GM12878 (cell line): Measurements from ENCODE around the gene KRT71. TPM values are rescaled to one million over a fixed set of nuclear protein-coding genes. Genes with fewer than 3 reads are reported as not detected.
A peak's percentile ranks its signal among the peaks of the same experiment; 100 is the strongest.

ENCODE experiments used
- ATAC-seq: fragments of 200-7000 bp; cut with Tn5 transposase; 3 replicates; pipeline ENCODE4 v1.9.1; 2020; ENCODE audit warnings: mild to moderate bottlenecking, moderate library complexity
- BruUV-seq: library from RNA; stranded (reverse); fragments of 400-500 nt; replicated peaks from 2 replicates; lab custom pipeline; 2021; lab: Mats Ljungman, UMichigan
- CTCF ChIA-PET: fragments of 300-600 bp; sonication (Branson Sonifier 250); formaldehyde crosslinking; extraction: SDS; loops from one replicate; lab custom pipeline; 2021; ENCODE audit warnings: inconsistent platforms; lab: Yijun Ruan, JAX
- POLR2A ChIA-PET: fragments of 350-600 bp; formaldehyde crosslinking; extraction: SDS; loops from one replicate; lab custom pipeline; 2021; ENCODE audit warnings: inconsistent platforms; lab: Charles Lee
- RAD21 ChIA-PET: fragments of 300-600 bp; sonication (Branson Sonifier 250); formaldehyde crosslinking; loops from one replicate; lab custom pipeline; 2023; ENCODE audit warnings: antibody characterized with exemption; ENCODE audit not compliant: unreplicated experiment; lab: Charles Lee
- SMC1A ChIA-PET: fragments of 300-600 bp; sonication (Branson Sonifier 250); formaldehyde crosslinking; loops from one replicate; lab custom pipeline; 2023; ENCODE audit not compliant: unreplicated experiment, uncharacterized antibody; lab: Charles Lee
- DNase-seq: peaks from one replicate; pipeline ENCODE4 v3.0.0-alpha.2; 2011; ENCODE audit warnings: low read depth, low spot score
- FAIRE-seq: peaks from 3 replicates; lab custom pipeline; 2011; peaks lifted over from hg19 to GRCh38; lab: Jason Lieb, UNC
- H2AFZ ChIP-seq: 2 replicates; pipeline ENCODE4 v1.6.0; 2011; ENCODE audit warnings: low read depth, low read length, control low read depth; ENCODE audit not compliant: control insufficient read depth
- H3K27ac ChIP-seq: 2 replicates; pipeline ENCODE4 v1.5.1; 2011; ENCODE audit warnings: control low read depth; ENCODE audit not compliant: control insufficient read depth, insufficient read depth
- H3K27me3 ChIP-seq, 2 experiments: replicated peaks in 1 of 2; 2 replicates each; pipeline versions ENCODE4 v1.6.0 to v1.6.1; 2011; ENCODE audit warnings: low read length in 1 of 2; ENCODE audit not compliant: control insufficient read depth in 2 of 2, insufficient read depth in 2 of 2
- H3K36me3 ChIP-seq, 2 experiments: 2 replicates each; pipeline ENCODE4 v1.5.1; 2011; ENCODE audit warnings: low read length in 1 of 2; ENCODE audit not compliant: control insufficient read depth in 2 of 2, insufficient read depth in 2 of 2
- H3K4me1 ChIP-seq: 2 replicates; pipeline ENCODE4 v1.6.1; 2011; ENCODE audit warnings: mild to moderate bottlenecking, low read length, moderate library complexity, mixed read lengths; ENCODE audit not compliant: control insufficient read depth, insufficient read depth
- H3K4me2 ChIP-seq: 2 replicates; pipeline ENCODE4 v1.6.0; 2011; ENCODE audit warnings: control low read depth; ENCODE audit not compliant: control insufficient read depth, insufficient read depth
- H3K4me3 ChIP-seq: fragments of 200-600 bp; sonication (generic); 2 replicates; pipeline ENCODE4 v1.5.1; 2016
- H3K79me2 ChIP-seq: 2 replicates; pipeline ENCODE4 v1.6.0; 2011; ENCODE audit warnings: low read length; ENCODE audit not compliant: control insufficient read depth, insufficient read depth
- H3K9ac ChIP-seq: 2 replicates; pipeline ENCODE4 v1.8.0; 2011; ENCODE audit warnings: low read length, control low read depth, mixed read lengths; ENCODE audit not compliant: control insufficient read depth, insufficient read depth
- H3K9me3 ChIP-seq: replicated peaks from 3 replicates; pipeline ENCODE4 v1.5.1; 2011; ENCODE audit warnings: mild to moderate bottlenecking, low read length; ENCODE audit not compliant: control insufficient read depth, insufficient read depth
- H4K20me1 ChIP-seq: 2 replicates; pipeline ENCODE4 v1.6.0; 2011; ENCODE audit not compliant: control insufficient read depth, insufficient read depth
- CHD4 ChIP-seq: fragments of 200-600 bp; sonication (generic); IDR thresholded peaks from 2 replicates; pipeline ENCODE4 v1.6.1; 2016; ENCODE audit warnings: mild to moderate bottlenecking
- CTCF ChIP-seq, 3 experiments: IDR thresholded peaks in 2 of 3; conservative IDR thresholded peaks in 1 of 3; 2 replicates each; pipeline ENCODE4 v1.5.1; 2011; ENCODE audit warnings: low read depth in 3 of 3, low read length in 3 of 3, mild to moderate bottlenecking in 3 of 3, control low read depth in 2 of 3, moderate library complexity in 2 of 3, inconsistent platforms in 1 of 3, mixed read lengths in 1 of 3; ENCODE audit not compliant: control insufficient read depth in 2 of 3, insufficient read depth in 1 of 3; ENCODE audit errors: extremely low read depth in 1 of 3
- GATAD2B ChIP-seq: fragments of 450-650 bp; conservative IDR thresholded peaks from 2 replicates; pipeline ENCODE4 v1.6.1; 2017; ENCODE audit warnings: low read depth, mild to moderate bottlenecking, moderate library complexity
- HDAC6 ChIP-seq: fragments of 200-600 bp; sonication (generic); IDR thresholded peaks from one replicate; pipeline ENCODE4 v1.8.0; 2017; ENCODE audit warnings: antibody characterized with exemption; ENCODE audit not compliant: unreplicated experiment
- KAT2A ChIP-seq: conservative IDR thresholded peaks from 2 replicates; pipeline ENCODE4 v1.6.1; 2011; ENCODE audit warnings: low read depth, low read length; ENCODE audit not compliant: control insufficient read depth
- MXI1 ChIP-seq: fragments of 150-350 bp; IDR thresholded peaks from 2 replicates; pipeline ENCODE4 v1.6.1; 2011; ENCODE audit warnings: low read depth, mild to moderate bottlenecking, inconsistent platforms, low read length, improper control_type of control experiment
- NBN ChIP-seq: fragments of 450-650 bp; IDR thresholded peaks from 2 replicates; pipeline ENCODE4 v1.6.1; 2016
- POLR2AphosphoS2 ChIP-seq: IDR thresholded peaks from 2 replicates; pipeline ENCODE4 v1.6.1; 2011; ENCODE audit warnings: low read depth, mild to moderate bottlenecking, low read length, improper control_type of control experiment, moderate library complexity
- SMC3 ChIP-seq: IDR thresholded peaks from 2 replicates; pipeline ENCODE4 v1.6.1; 2011; ENCODE audit warnings: low read length, improper control_type of control experiment, borderline replicate concordance
- USF2 ChIP-seq: IDR thresholded peaks from 2 replicates; pipeline ENCODE4 v1.6.1; 2011; ENCODE audit warnings: low read depth, low read length, improper control_type of control experiment, borderline replicate concordance
- YY1 ChIP-seq: IDR thresholded peaks from 2 replicates; pipeline ENCODE4 v1.6.1; 2011; ENCODE audit warnings: low read depth, mild to moderate bottlenecking, low read length
- WGBS: methylation state at CpG from one replicate; pipeline ENCODE4 v1.1.6; 2016; ENCODE audit warnings: low lambda C conversion rate; ENCODE audit not compliant: insufficient replicate concordance, insufficient coverage; ENCODE audit errors: missing lambda C conversion rate; 5-methylcytosine and 5-hydroxymethylcytosine counted together
- in situ Hi-C: fragments of 300-500 bp; cut with MboI; formaldehyde crosslinking; loops from 9 replicates; pipeline ENCODE4 v1.14.3; 2018; ENCODE audit warnings: mixed read lengths
- intact Hi-C: fragments of 100-400 bp; cut with micrococcal nuclease; formaldehyde crosslinking; loops from one replicate; pipeline ENCODE4 v1.14.2; 2022; ENCODE audit not compliant: unreplicated experiment
- polyA plus RNA-seq, 11 experiments: library from polyadenylated mRNA; depleted of rRNA in 4 of 11; unstranded in 6 of 11; stranded (reverse) in 5 of 11; fragments of >200 nt; fragmentation: Nextera tagmentation in 4 of 11; fragmentation: Illumina TruSeq in 1 of 11; extraction: Ambion mirVana in 4 of 11; extraction: Trizol in 1 of 11; gene quantifications; 1 replicate in 1 of 11; 2 replicates in 10 of 11; pipeline versions ENCODE4 v1.2.1 to v1.2.3, GENCODE V29; 2011 to 2016; ENCODE audit warnings: inconsistent platforms in 2 of 11, missing spikeins in 2 of 11, low read depth in 1 of 11
- total RNA-seq, 4 experiments: library from RNA; depleted of rRNA in 3 of 4; stranded (reverse); fragments of >200 nt in 3 of 4; fragmentation: Illumina TruSeq in 1 of 4; extraction: Trizol in 1 of 4; gene quantifications; 2 replicates each; pipeline versions ENCODE4 v1.2.1 to v1.2.3, GENCODE V29; 2013 to 2021

The KRT71 gene
- total and polyA plus RNA-seq, 10 of the 15 experiments (the other 5 are each of a cell fraction or from before 2014, with no cell fraction given), result not detected

GRCh38 chr12:52506858-52507715 is 45.9 kb downstream of the KRT71 start:
- CTCF ChIA-PET, result interaction anchor here (1.7 kb wide), 1 partner anchor 9 kb away, joined by 5 read pairs; no protein-coding TSS in a partner anchor

More at GRCh38 chr12:52506858-52507715, 45.9 kb downstream of the KRT71 start:
- WGBS, result 2% methylated on average over 4 of the region's 4 CpGs
- SMC1A ChIA-PET, result interaction anchor here (1.0 to 1.7 kb wide), 4 partner anchors 9 to 266 kb away, joined by 3 to 5 read pairs (median 4); no protein-coding TSS in a partner anchor
- DNase-seq, result no peak
- no peak overlapping the region for H3K9ac ChIP-seq
- TF ChIP-seq HDAC6, result no peak
- TF ChIP-seq YY1, result peak; percentile 49; the same call in 1 of the 2 replicates
- TF ChIP-seq SMC3, result peak; percentile 34; the same call in 1 of the 2 replicates
- peak; percentile 35 to 48 (median 41); a peak in 5 of 6 replicates for TF ChIP-seq CTCF (IDR thresholded peaks at IDR 0.05 in 2 of 3, conservative IDR thresholded peaks at IDR 0.05 in 1 of 3; ENCODE audit: control insufficient read depth in 2 of 3, extremely low read depth in 1 of 3, insufficient read depth in 1 of 3, low read depth in 3 of 3, low read length in 3 of 3)
- no peak for TF ChIP-seq MXI1
- TF ChIP-seq GATAD2B, result no peak
- no peak for TF ChIP-seq USF2
- TF ChIP-seq KAT2A, result no peak
- no peak for TF ChIP-seq POLR2AphosphoS2
- TF ChIP-seq NBN, result no peak
- TF ChIP-seq CHD4, result no peak
- TF ChIP-seq, all 136 proteins: peak for 3
- BruUV-seq, result no TSS peak
- H3K9me3 ChIP-seq, result no peaks in the 10 kb centered on the region; the same call in 1 of the 3 replicates
- ChIA-PET RAD21 (no interaction called here), POLR2A (no interaction called here)
- H2AFZ ChIP-seq, result no peak overlapping the region
- intact Hi-C loops, result loop anchor here (10.0 kb wide), 1 partner anchor 132 kb away; no protein-coding TSS in a partner anchor
- H4K20me1 ChIP-seq, result no peaks in the 10 kb centered on the region
- H3K27ac ChIP-seq, result no peak overlapping the region
- no peak for FAIRE-seq
- ATAC-seq, result peak; percentile 48; the same call in 1 of the 3 replicates
- H3K27me3 ChIP-seq, result no peaks in the 10 kb centered on the region
- H3K4me2 ChIP-seq, result no peak overlapping the region
- no peak overlapping the region for H3K4me3 ChIP-seq
- in situ Hi-C loops, result no loop called here
- H3K4me1 ChIP-seq, result no peaks in the 10 kb centered on the region
- no peaks in the 10 kb centered on the region for H3K36me3 ChIP-seq
- no peaks in the 10 kb centered on the region for H3K79me2 ChIP-seq
